GM21576 (cell line): ENCODE measurements around the gene DAPK1.

ENCODE experiments used
- ATAC-seq: cut with Tn5 transposase; IDR thresholded peaks from one replicate; pipeline ENCODE4 v1.9.1; 2021; ENCODE audit warnings: mild to moderate bottlenecking, moderate library complexity; ENCODE audit not compliant: unreplicated experiment

Gene DAPK1

GRCh38 chr9:87681271-87682061, 183.8 kb downstream of the DAPK1 start:
- ATAC-seq: no peak

DNA sequence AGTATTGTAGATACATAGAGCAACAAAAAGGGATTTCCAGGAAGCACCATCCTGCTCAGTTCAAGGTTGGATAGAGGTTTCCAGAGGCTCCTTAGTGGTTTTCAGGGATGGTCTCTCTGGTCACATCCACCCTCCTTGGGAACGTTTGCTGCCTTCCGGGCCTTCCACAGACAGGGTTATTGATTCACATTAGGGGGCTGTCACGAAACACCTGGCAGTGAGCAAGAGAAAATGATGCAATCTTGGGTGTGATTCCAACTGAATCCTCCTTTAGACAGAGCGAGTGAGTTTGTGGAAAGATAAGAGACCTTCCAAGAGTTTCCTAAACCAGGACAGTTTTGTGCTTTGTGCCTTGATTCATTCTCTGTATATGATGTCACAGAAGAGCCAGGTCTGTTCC, 184.4 kb downstream of the DAPK1 start:
- no peak for ATAC-seq

- ATAC-seq: no peak
Measured at GRCh38 chr9:87682618-87683017, 185.0 kb downstream of the DAPK1 start.

DNA sequence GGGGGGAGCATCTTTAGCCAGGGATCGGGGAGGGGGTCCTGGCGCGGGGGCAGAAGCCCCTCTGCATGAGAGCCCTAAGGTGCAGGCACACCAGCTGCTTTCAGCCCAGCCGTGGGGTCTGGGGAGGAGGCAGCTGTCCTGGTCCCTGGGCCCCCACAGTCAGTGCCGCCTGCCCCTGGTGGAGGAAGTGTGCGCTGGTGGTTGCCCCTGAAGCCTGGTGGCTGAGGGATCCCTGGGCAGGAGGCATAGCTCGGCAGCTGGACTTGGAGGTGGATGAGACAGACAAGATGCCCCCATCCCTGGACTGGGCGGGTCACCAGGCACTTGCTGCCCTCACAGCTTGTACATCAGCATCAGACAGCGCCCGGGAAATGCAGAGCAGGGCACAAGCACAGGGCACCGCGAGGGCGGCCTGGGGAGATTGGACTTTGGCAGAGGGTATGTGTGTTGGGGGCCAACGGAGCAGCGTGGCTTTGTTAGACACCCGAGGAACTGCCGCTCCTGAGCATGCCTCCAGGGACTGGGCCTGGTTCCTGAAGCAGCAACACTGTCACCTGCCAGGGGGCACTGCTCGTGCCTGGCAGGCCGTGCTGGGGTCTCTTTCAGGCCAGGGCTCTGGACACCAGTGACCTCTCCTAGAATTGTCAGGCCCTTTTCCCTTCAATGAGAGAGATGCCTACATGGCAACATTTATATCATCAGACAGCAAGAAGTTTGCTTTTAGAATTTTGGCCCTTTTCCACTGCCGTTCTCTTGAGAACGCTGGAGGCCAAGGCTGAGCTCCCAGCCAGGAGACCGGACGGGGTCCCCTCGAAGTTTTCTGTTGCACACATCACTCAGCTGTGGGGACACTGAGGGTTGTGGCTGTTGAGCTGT, 186.3 kb downstream of the DAPK1 start:
- no peak for ATAC-seq

DNA sequence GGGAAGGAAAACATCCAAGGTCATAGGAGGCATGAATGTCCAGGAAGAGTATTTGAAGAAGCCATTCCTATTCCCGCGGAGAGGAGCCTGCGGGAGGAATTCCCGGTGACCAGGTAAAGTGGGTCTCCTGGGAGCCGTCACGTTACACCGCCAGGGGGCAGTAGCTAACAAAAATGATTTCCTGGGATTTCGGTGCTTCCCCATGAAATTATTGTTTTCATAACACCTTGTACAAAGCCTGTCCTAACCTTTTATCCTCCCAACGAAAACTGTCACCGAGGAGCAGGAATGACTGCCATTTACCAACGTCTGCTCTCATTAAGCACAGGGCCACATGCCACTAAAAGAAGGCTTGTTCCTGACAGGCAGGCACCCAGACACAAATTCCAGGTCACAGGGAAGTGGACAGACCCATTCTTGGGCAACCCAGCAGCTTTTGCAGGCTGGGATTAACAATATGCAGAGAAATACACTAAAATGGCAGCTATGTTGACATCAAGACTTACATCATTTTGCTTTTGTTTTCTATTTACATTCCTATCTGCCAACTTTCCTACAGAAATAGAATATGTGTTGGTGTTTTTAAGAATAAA, 187.1 kb downstream of the DAPK1 start:
- ATAC-seq: no peak

- no peak for ATAC-seq
Measured at GRCh38 chr9:87685441-87685840, 187.8 kb downstream of the DAPK1 start.

- no peak for ATAC-seq
Measured at GRCh38 chr9:87685871-87686519, 188.3 kb downstream of the DAPK1 start.

DNA sequence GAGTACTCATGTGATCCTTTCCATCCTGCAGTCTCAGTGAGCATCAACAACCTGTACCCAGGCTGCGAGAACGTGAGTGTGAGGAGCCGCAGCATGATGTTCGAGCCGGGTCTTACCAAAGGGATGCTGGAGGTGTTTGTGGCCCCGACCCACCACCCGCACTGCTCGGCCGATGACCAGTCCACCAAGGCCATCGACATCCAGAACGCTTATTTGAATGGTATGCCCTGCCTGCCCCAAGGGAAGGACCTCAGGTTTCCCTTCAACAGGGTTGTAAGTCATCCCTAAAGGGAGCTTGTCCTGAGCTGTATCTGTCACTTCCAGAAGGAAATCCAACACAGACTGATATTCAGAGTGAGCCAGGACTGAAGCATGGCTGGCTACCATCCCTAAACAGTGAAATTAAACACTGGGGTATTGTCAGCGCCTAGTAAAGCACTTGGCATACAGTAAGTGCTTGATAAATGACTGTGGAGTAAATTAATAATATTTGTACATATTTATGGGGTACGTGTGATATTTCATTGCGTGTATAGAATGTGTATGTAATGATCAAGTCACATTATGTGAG, 188.9 kb downstream of the DAPK1 start:
- no peak for ATAC-seq

DNA sequence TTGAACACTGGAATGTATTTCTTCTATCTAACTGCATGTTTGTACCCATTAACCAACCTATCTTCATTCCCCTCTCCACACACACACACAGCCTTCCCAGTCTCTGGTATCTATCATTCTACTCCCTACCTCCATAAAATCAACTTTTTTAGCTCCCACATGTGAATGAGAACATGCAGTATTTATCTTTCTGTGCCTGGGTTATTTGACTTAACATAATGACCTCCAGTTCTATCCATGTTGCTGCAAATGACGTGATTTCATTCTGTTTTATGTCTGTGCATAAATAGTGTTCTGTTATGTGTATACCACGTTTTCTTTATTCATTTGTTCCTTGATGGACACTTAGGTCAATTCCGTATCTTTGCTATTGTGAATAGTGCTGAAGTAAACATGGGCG, 189.5 kb downstream of the DAPK1 start:
- ATAC-seq: no peak

- no peak for ATAC-seq
Measured at GRCh38 chr9:87694236-87694755, 196.6 kb downstream of the DAPK1 start.

DNA sequence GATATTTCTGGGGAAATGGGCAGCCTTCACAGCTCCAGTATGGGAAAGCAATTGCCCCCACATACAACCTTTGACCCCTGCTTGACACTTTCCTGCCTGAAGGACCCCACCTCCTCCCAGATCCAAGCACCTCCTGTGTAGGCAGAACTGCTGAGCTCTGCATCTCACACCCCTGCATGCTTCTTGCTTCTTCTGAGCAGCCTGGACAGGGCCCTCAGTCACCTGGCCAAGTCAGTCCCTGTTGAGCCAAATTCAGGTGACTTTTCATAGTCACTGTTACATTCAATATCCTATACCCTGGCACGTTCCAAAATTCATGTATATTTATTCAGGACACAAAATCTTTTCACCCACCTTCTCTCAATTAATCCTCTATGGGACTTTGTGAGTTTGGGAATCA, 197.9 kb downstream of the DAPK1 start:
- ATAC-seq: no peak

- ATAC-seq: no peak
Measured at GRCh38 chr9:87696641-87697040, 199.0 kb downstream of the DAPK1 start.

- ATAC-seq: no peak
Measured at GRCh38 chr9:87698069-87698809, 200.6 kb downstream of the DAPK1 start.

DNA sequence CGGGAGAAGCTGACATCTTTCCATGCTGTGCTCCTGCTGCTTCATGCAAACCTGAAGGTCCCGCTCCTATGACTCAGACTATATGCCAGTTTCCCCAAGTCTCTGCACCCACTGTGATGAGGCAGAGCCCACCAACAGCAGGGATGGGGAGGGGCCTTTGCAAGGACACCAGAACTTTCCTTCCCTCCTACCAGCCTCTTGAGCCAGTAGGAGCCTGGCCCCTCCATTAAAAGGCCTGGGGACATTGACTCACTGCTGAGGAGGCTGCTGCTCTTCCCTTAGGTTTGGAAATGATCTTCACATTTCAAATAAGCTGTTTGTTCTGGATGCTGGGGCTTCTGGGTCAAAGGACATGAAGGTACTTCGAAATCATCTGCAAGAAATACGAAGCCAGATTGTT, 202.2 kb downstream of the DAPK1 start:
- no peak for ATAC-seq

DNA sequence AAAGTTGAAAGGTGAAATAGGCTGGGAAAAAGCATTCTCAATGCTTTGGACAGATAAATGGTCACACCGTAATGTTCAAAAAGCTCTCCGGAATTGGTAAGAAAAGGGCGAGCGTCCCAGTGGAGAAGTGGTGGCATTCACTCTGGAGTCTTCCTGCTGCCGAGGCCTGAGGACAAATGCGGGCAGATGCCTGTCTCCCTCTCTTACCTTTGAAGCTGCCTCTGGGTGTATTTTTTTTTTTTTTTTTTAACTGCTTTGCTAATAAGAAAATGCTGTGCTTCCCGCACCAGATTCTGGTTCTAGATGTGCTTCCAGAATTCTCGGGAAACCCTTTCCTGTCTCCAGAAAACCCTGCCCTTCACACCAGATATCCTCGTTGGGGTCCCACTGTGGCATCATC, 203.8 kb downstream of the DAPK1 start:
- ATAC-seq: no peak

DNA sequence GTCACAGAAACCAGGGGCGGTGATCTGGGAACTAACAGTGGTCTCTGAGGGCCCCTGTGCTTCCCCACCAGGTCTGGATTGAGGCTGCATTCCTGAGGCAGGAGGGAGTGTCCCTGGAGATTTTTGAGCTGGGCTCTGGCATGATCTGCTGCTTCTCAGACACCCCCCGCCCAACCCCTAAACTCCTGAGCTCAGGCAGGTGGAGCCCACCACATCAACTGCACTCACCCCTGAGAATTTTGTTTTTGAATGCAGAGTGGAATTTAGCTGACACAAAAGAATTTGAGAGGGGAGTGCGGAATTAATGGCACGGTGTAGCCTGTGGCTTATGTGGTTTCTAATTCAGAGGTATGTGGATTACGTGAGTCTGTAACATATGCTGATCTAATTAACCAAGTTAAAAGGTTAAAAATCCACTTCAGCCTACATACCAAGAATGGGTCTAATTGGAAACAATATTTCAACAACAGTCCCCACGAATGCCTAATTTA, 204.3 kb downstream of the DAPK1 start:
- ATAC-seq: no peak

GRCh38 chr9:87702921-87703320, 205.3 kb downstream of the DAPK1 start:
- no peak for ATAC-seq

DNA sequence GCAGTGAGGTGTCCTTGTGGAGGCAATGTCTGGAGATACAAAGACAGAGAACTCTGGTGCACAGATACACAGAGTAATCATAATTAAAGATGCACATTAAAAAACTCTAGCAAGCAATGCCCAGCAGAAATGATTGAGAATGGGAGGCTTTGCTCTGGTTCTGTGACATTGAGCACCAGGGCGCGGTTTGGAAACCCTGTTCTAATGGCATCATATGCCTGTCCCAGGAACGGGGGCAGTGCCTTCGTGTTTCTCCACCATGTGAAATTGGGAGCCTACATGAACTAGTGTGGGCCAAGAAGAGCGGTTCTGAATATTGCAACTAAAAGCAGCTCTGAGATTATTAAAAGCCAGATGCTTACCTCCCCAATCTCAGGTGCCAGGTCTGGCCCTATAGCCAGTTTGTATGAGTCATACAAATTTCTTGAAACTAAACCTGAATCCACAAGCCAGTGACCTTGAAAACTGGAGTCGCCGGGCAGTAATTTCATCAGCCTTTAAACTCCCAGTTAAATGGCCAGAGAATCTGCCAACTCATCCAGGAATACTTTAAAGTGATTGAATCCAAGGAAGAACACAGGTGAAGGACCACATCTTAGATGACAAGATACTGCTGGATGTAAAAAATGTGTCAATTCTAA, 206.1 kb downstream of the DAPK1 start:
- ATAC-seq: no peak

DNA sequence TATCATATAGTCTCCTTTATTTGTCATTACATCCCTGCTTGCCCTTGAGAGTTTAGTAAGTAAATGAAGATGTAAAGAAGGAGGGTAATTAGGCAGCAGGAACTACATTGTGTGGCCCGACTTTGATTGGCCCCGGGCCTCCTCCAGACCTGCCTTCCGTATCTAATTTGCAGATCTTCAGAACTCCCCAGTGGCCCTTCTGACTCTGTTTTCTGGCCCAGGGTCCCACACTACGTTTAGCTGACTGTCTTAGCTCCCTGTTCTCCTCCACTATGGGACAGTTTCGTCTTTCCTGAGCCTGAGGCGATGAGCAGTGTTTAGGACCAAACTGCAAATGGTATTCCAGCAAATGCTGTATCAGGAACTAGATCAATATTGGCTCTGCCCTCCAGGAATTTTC, 206.7 kb downstream of the DAPK1 start:
- no peak for ATAC-seq
